ENCODE results near the gene MINK1. TPM values are rescaled to one million over a fixed set of nuclear protein-coding genes. Genes with fewer than 3 reads are reported as not detected.

MINK1 gene
- total RNA-seq, 3 donors from 2014 or later (not counting 1 experiment from before 2014, with no cell fraction given): 103 to 122 (median 110) TPM

- intact Hi-C loops (cut with micrococcal nuclease): loop anchor here (5.0 kb wide), 2 partner anchors 42 to 107 kb away; partner anchors contain the start of gene CHRNE
- WGBS (ENCODE audit: insufficient coverage): no CpG with 5 or more reads among the region's 1 CpG
- TF ChIP-seq CTCF (IDR thresholded peaks at IDR 0.05): no peak
- no peaks in the 10 kb centered on the region for H3K36me3 Mint-ChIP-seq
- H3K9me3 Mint-ChIP-seq: no peaks in the 10 kb centered on the region
- peaks cover 18% of the 10 kb centered on the region for H3K36me3 ChIP-seq (ENCODE audit: control insufficient read depth, insufficient read depth, low read length)
- H3K4me3 Mint-ChIP-seq: peak overlapping the region; percentile 100
- no peaks in the 10 kb centered on the region for H3K27me3 ChIP-seq (ENCODE audit: control insufficient read depth, insufficient read depth, low read length)
- H3K4me1 Mint-ChIP-seq: peaks cover 22 to 25% of the 10 kb centered on the region in 2 donors
- no peak overlapping the region for H3K27ac ChIP-seq (ENCODE audit: low read length)
- H3K27me3 Mint-ChIP-seq (ENCODE audit: low read depth in 2 of 2): peaks cover 0 to 3% of the 10 kb centered on the region in 2 donors
- no peak overlapping the region for H3K4me3 ChIP-seq (ENCODE audit: low read length)
- peak overlapping the region in 1 of 2 donors; percentile 94 for H3K27ac Mint-ChIP-seq
- no peak for ATAC-seq
- DNase-seq: no peak
- H3K4me1 ChIP-seq (ENCODE audit: control insufficient read depth, insufficient read depth, low read length): peaks cover 25% of the 10 kb centered on the region
- no peaks in the 10 kb centered on the region for H3K9me3 ChIP-seq (ENCODE audit: control insufficient read depth, insufficient read depth, low read length)
Observed at GRCh38 chr17:4795168-4795567, 38.0 kb upstream of the MINK1 start.

- Histone ChIP-seq H3K27ac (ENCODE audit: low read length) (peak overlapping the region; percentile 63), H3K4me1 (ENCODE audit: control insufficient read depth, insufficient read depth, low read length) (peaks cover 17% of the 10 kb centered on the region), H3K27me3 (ENCODE audit: control insufficient read depth, insufficient read depth, low read length) (no peaks in the 10 kb centered on the region), H3K36me3 (ENCODE audit: control insufficient read depth, insufficient read depth, low read length) (peaks cover 18% of the 10 kb centered on the region), H3K4me3 (ENCODE audit: low read length) (peak overlapping the region; percentile 67), H3K9me3 (ENCODE audit: control insufficient read depth, insufficient read depth, low read length) (no peaks in the 10 kb centered on the region)
- no peak for TF ChIP-seq CTCF (IDR thresholded peaks at IDR 0.05)
- Mint-ChIP-seq H3K27ac (peak overlapping the region; percentile 94 to 96), H3K4me3 (peak overlapping the region; percentile 100), H3K4me1 (peaks cover 14% of the 10 kb centered on the region in 2 donors), H3K9me3 (no peaks in the 10 kb centered on the region), H3K27me3 (ENCODE audit: low read depth in 2 of 2) (peaks cover 0 to 3% of the 10 kb centered on the region in 2 donors), H3K36me3 (no peaks in the 10 kb centered on the region)
- DNase-seq (peak in 1 of 2 donors; percentile 24), ATAC-seq (no peak)
- intact Hi-C loops (cut with micrococcal nuclease): loop anchor here (1.0 to 5.0 kb wide), 4 partner anchors 10 to 106 kb away; partner anchors contain the start of genes CHRNE and MED11
- WGBS (ENCODE audit: insufficient coverage): 0% methylated on average over 5 of the region's 7 CpGs
Observed at GRCh38 chr17:4796552-4796920, 36.6 kb upstream of the MINK1 start.

GRCh38 chr17:4800462-4801196 is 32.5 kb upstream of the MINK1 start:
- WGBS (ENCODE audit: insufficient coverage): 83% methylated on average over 10 of the region's 10 CpGs
- intact Hi-C loops (cut with micrococcal nuclease): no loop called here
- Histone ChIP-seq H3K9me3 (ENCODE audit: control insufficient read depth, insufficient read depth, low read length) (no peaks in the 10 kb centered on the region), H3K4me3 (ENCODE audit: low read length) (no peak overlapping the region), H3K36me3 (ENCODE audit: control insufficient read depth, insufficient read depth, low read length) (peaks cover 18% of the 10 kb centered on the region), H3K4me1 (ENCODE audit: control insufficient read depth, insufficient read depth, low read length) (peaks cover 15% of the 10 kb centered on the region), H3K27me3 (ENCODE audit: control insufficient read depth, insufficient read depth, low read length) (no peaks in the 10 kb centered on the region), H3K27ac (ENCODE audit: low read length) (no peak overlapping the region)
- no peak overlapping the region for H3K27ac Mint-ChIP-seq
- ATAC-seq (no peak), DNase-seq (no peak)
- H3K9me3 Mint-ChIP-seq: no peaks in the 10 kb centered on the region
- no peak for TF ChIP-seq CTCF (IDR thresholded peaks at IDR 0.05)
- no peak overlapping the region for H3K4me3 Mint-ChIP-seq
- peaks cover 13% of the 10 kb centered on the region in 2 donors for H3K4me1 Mint-ChIP-seq
- H3K27me3 Mint-ChIP-seq (ENCODE audit: low read depth in 2 of 2): no peaks in the 10 kb centered on the region
- H3K36me3 Mint-ChIP-seq: no peaks in the 10 kb centered on the region
